Karpas-422 (cell line): ENCODE data around the gene P2RY11. TPM values are rescaled to one million over a fixed set of nuclear protein-coding genes. Genes with fewer than 3 reads are reported as not detected.

ENCODE experiments used
- DNase-seq: peaks from one replicate; pipeline ENCODE4 v3.0.0-alpha.2; 2015
- H2AFZ ChIP-seq: fragments of 200-600 bp; sonication (generic); 2 replicates; pipeline ENCODE4 v1.6.1; 2014; ENCODE audit warnings: antibody characterized with exemption, low read length, mixed read lengths
- H3K27ac ChIP-seq: fragments of 200-600 bp; sonication (generic); 2 replicates; pipeline ENCODE4 v1.5.1; 2014; ENCODE audit warnings: mild to moderate bottlenecking, low read length, moderate library complexity
- H3K27me3 ChIP-seq: fragments of 200-600 bp; sonication (generic); 2 replicates; pipeline ENCODE4 v1.6.1; 2014; ENCODE audit warnings: low read length, mixed read lengths
- H3K36me3 ChIP-seq: fragments of 200-600 bp; sonication (generic); 2 replicates; pipeline ENCODE4 v1.6.1; 2014; ENCODE audit warnings: low read length, mixed read lengths; ENCODE audit not compliant: insufficient read depth
- H3K4me1 ChIP-seq: fragments of 200-600 bp; sonication (generic); 2 replicates; pipeline ENCODE4 v1.6.1; 2014; ENCODE audit warnings: mild to moderate bottlenecking, low read length, mixed read lengths
- H3K4me2 ChIP-seq: fragments of 200-600 bp; sonication (generic); 2 replicates; pipeline ENCODE4 v1.6.1; 2014; ENCODE audit warnings: low read length, low read depth, mild to moderate bottlenecking; ENCODE audit not compliant: poor library complexity, severe bottlenecking
- H3K4me3 ChIP-seq: fragments of 200-600 bp; sonication (generic); 2 replicates; pipeline ENCODE4 v1.5.1; 2014; ENCODE audit warnings: mild to moderate bottlenecking, antibody characterized with exemption, low read length, mixed read lengths
- H3K79me2 ChIP-seq: fragments of 200-600 bp; sonication (generic); 2 replicates; pipeline ENCODE4 v1.6.1; 2014; ENCODE audit warnings: mild to moderate bottlenecking, low read length, mixed read lengths
- H3K9ac ChIP-seq: fragments of 200-600 bp; sonication (generic); 2 replicates; pipeline ENCODE4 v1.6.0; 2014; ENCODE audit warnings: low read length
- H3K9me2 ChIP-seq: fragments of 200-600 bp; sonication (generic), shearing (Covaris generic); replicated peaks from 2 replicates; pipeline ENCODE4 v1.6.0; 2014; ENCODE audit warnings: mild to moderate bottlenecking, low read length, moderate library complexity; ENCODE audit not compliant: insufficient read depth
- H3K9me3 ChIP-seq: fragments of 300-700, 200-600 bp; sonication (generic); 2 replicates; pipeline ENCODE4 v1.6.1; 2014; ENCODE audit warnings: low read length, mixed read lengths
- H4K20me1 ChIP-seq: fragments of 200-600 bp; sonication (generic); 2 replicates; pipeline ENCODE4 v1.6.1; 2014; ENCODE audit warnings: mild to moderate bottlenecking, antibody characterized with exemption, low read length, low read depth; ENCODE audit not compliant: insufficient read depth
- total RNA-seq: library from RNA; depleted of rRNA; stranded (reverse); fragments of >200 nt; shearing (Covaris generic); gene quantifications from 2 replicates; pipeline ENCODE4 v1.2.3, GENCODE V29; 2014; ENCODE audit warnings: low replicate concordance

Gene P2RY11
- total RNA-seq, 1 experiment from 2014 or later: 1.7 TPM

DNA sequence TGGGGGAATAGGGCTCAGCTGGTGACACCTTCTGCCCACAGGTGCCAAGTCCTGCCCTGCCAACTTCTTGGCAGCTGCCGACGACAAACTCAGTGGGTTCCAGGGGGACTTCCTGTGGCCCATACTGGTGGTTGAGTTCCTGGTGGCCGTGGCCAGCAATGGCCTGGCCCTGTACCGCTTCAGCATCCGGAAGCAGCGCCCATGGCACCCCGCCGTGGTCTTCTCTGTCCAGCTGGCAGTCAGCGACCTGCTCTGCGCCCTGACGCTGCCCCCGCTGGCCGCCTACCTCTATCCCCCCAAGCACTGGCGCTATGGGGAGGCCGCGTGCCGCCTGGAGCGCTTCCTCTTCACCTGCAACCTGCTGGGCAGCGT, 2.1 kb downstream of the P2RY11 start:
- Histone ChIP-seq H3K9me3 (no peaks in the 10 kb centered on the region), H4K20me1 (peaks cover 29% of the 10 kb centered on the region; the same call in 1 of the 2 replicates), H3K36me3 (peaks cover 21% of the 10 kb centered on the region), H3K9me2 (no peaks in the 10 kb centered on the region), H3K79me2 (peaks cover 11% of the 10 kb centered on the region), H2AFZ (no peak overlapping the region), H3K4me2 (no peak overlapping the region), H3K4me3 (no peak overlapping the region), H3K9ac (no peak overlapping the region), H3K27ac (no peak overlapping the region), H3K27me3 (no peaks in the 10 kb centered on the region), H3K4me1 (peaks cover 17% of the 10 kb centered on the region)
- DNase-seq: peak; percentile 66

DNA sequence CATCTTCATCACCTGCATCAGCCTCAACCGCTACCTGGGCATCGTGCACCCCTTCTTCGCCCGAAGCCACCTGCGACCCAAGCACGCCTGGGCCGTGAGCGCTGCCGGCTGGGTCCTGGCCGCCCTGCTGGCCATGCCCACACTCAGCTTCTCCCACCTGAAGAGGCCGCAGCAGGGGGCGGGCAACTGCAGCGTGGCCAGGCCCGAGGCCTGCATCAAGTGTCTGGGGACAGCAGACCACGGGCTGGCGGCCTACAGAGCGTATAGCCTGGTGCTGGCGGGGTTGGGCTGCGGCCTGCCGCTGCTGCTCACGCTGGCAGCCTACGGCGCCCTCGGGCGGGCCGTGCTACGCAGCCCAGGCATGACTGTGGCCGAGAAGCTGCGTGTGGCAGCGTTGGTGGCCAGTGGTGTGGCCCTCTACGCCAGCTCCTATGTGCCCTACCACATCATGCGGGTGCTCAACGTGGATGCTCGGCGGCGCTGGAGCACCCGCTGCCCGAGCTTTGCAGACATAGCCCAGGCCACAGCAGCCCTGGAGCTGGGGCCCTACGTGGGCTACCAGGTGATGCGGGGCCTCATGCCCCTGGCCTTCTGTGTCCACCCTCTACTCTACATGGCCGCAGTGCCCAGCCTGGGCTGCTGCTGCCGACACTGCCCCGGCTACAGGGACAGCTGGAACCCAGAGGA, 2.6 kb downstream of the P2RY11 start:
- no peaks in the 10 kb centered on the region for H3K9me2 ChIP-seq
- H3K4me3 ChIP-seq: no peak overlapping the region
- H3K27ac ChIP-seq: no peak overlapping the region
- H3K36me3 ChIP-seq: peaks cover 19% of the 10 kb centered on the region
- H2AFZ ChIP-seq: no peak overlapping the region
- no peak overlapping the region for H3K9ac ChIP-seq
- peaks cover 19% of the 10 kb centered on the region for H3K4me1 ChIP-seq
- peaks cover 15% of the 10 kb centered on the region for H3K79me2 ChIP-seq
- peak; percentile 63 for DNase-seq
- H4K20me1 ChIP-seq: peaks cover 34% of the 10 kb centered on the region; the same call in 1 of the 2 replicates
- H3K4me2 ChIP-seq: no peak overlapping the region
- no peaks in the 10 kb centered on the region for H3K9me3 ChIP-seq
- H3K27me3 ChIP-seq: no peaks in the 10 kb centered on the region

- Histone ChIP-seq H3K9me2 (no peaks in the 10 kb centered on the region), H4K20me1 (peaks cover 38% of the 10 kb centered on the region; the same call in 1 of the 2 replicates), H3K4me1 (peaks cover 16% of the 10 kb centered on the region), H3K4me3 (no peak overlapping the region), H3K9me3 (no peaks in the 10 kb centered on the region), H3K27ac (no peak overlapping the region), H3K36me3 (peaks cover 12% of the 10 kb centered on the region), H2AFZ (no peak overlapping the region), H3K9ac (no peak overlapping the region), H3K27me3 (no peaks in the 10 kb centered on the region), H3K79me2 (peaks cover 20% of the 10 kb centered on the region), H3K4me2 (no peak overlapping the region)
- DNase-seq: peak; percentile 85
Measured at GRCh38 chr19:10114651-10115391, 3.3 kb downstream of the P2RY11 start.

DNA sequence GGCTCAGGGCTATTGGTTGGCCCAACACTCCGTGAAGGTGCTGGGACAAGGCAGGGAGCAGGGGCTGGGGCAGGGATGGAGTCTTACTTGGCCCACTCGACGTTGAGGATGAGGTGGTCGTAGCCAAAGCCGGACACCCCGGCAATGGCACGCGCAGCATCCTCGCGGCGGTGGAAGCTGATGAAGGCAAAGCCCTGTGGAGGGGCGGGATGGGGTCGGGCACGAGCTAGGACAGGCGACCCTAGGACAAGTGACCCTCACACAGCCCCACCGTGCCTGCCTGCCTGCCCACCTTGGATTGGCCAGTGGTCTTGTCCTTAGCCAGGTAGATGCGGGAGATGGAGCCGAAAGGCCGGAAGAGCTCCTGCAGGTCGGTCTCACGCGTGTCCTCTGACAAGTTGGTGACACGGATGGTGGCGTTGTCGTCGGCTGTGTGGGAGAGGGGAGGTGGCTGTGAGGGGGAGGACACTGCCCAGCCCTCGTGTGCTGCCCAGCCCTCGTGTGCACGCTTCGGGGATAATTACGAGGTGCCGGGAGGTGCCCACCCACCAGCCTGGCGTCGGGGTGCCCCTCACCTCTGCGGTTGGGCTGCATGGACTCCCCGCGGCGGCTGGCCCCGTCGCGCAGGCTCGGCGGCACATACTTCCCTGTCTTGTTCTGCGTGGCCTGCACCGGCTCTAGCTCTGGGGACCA, 4.0 kb downstream of the P2RY11 start:
- no peak overlapping the region for H3K4me2 ChIP-seq
- no peaks in the 10 kb centered on the region for H3K27me3 ChIP-seq
- no peak overlapping the region for H2AFZ ChIP-seq
- no peak overlapping the region for H3K9ac ChIP-seq
- no peaks in the 10 kb centered on the region for H3K9me3 ChIP-seq
- peaks cover 38% of the 10 kb centered on the region; the same call in 1 of the 2 replicates for H4K20me1 ChIP-seq
- peaks cover 11% of the 10 kb centered on the region for H3K36me3 ChIP-seq
- no peak overlapping the region for H3K27ac ChIP-seq
- peak; percentile 62 for DNase-seq
- peaks cover 14% of the 10 kb centered on the region for H3K4me1 ChIP-seq
- no peaks in the 10 kb centered on the region for H3K9me2 ChIP-seq
- H3K4me3 ChIP-seq: no peak overlapping the region
- peaks cover 20% of the 10 kb centered on the region for H3K79me2 ChIP-seq

GRCh38 chr19:10116085-10116865, 4.8 kb downstream of the P2RY11 start:
- peak; percentile 56 for DNase-seq
- H4K20me1 ChIP-seq: peaks cover 38% of the 10 kb centered on the region; the same call in 1 of the 2 replicates
- peaks cover 9% of the 10 kb centered on the region for H3K36me3 ChIP-seq
- H3K9me2 ChIP-seq: no peaks in the 10 kb centered on the region
- no peak overlapping the region for H3K4me3 ChIP-seq
- no peaks in the 10 kb centered on the region for H3K27me3 ChIP-seq
- H3K4me1 ChIP-seq: peaks cover 8% of the 10 kb centered on the region
- H2AFZ ChIP-seq: no peak overlapping the region
- H3K4me2 ChIP-seq: no peak overlapping the region
- no peak overlapping the region for H3K27ac ChIP-seq
- H3K9ac ChIP-seq: no peak overlapping the region
- H3K79me2 ChIP-seq: peaks cover 20% of the 10 kb centered on the region
- no peaks in the 10 kb centered on the region for H3K9me3 ChIP-seq

- Histone ChIP-seq H3K9me2 (no peaks in the 10 kb centered on the region), H3K9ac (no peak overlapping the region), H3K4me1 (peaks cover 8% of the 10 kb centered on the region), H3K4me3 (no peak overlapping the region), H3K27me3 (no peaks in the 10 kb centered on the region), H4K20me1 (peaks cover 38% of the 10 kb centered on the region; the same call in 1 of the 2 replicates), H3K4me2 (no peak overlapping the region), H3K36me3 (peaks cover 9% of the 10 kb centered on the region), H3K9me3 (no peaks in the 10 kb centered on the region), H3K27ac (no peak overlapping the region), H3K79me2 (peaks cover 20% of the 10 kb centered on the region), H2AFZ (no peak overlapping the region)
- DNase-seq: no peak
Measured at GRCh38 chr19:10116866-10117616, 5.5 kb downstream of the P2RY11 start.

DNA sequence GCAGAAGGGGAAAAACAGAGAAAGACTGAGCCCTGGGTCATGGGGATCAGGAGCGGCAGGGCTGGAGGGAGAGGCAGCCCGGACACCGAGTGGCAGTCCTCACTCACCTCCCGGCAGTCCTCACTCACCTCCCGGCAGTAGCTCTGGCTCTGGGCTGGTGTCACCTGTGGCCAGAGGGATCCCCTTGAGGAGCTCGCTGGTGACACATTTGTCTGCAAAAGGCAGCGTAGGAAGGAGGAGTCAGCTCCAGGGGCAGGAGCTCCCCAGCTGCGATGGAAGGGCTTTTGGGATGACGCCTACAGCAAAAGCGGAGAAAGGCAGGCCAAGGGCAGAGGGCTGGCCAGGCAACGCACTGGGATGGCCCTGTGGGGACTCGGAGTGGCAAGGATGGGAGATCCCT, 7.5 kb downstream of the P2RY11 start:
- H3K9me2 ChIP-seq: no peaks in the 10 kb centered on the region
- H3K4me3 ChIP-seq: peak overlapping the region; percentile 90
- H3K27me3 ChIP-seq: no peaks in the 10 kb centered on the region
- peaks cover 15% of the 10 kb centered on the region for H3K4me1 ChIP-seq
- peak overlapping the region; percentile 79 for H3K4me2 ChIP-seq
- no peak overlapping the region for H2AFZ ChIP-seq
- peaks cover 20% of the 10 kb centered on the region for H3K79me2 ChIP-seq
- H4K20me1 ChIP-seq: peaks cover 30% of the 10 kb centered on the region; the same call in 1 of the 2 replicates
- H3K9ac ChIP-seq: peak overlapping the region; percentile 86
- DNase-seq: no peak
- H3K27ac ChIP-seq: peak overlapping the region; percentile 59; the same call in 1 of the 2 replicates
- no peaks in the 10 kb centered on the region for H3K9me3 ChIP-seq
- H3K36me3 ChIP-seq: peaks cover 9% of the 10 kb centered on the region
